HL-60/S4 treated with phorbol 12-myristate 13-acetate at 8.2 ng/mL for 4 days and 3 days (cell line): ENCODE measurements around the gene CWF19L2.
"Not testable (repeated sequence)": the region's sequence is repeated elsewhere in the genome, so short reads cannot be mapped to it uniquely, and the experiment has no call there.

ENCODE experiments used
- in situ Hi-C: fragments of 300-500 bp; cut with MboI; formaldehyde crosslinking; loops from 2 replicates; pipeline ENCODE4 v1.15.0; 2022; ENCODE audit warnings: low sequenced_read_pairs

The CWF19L2 gene

DNA sequence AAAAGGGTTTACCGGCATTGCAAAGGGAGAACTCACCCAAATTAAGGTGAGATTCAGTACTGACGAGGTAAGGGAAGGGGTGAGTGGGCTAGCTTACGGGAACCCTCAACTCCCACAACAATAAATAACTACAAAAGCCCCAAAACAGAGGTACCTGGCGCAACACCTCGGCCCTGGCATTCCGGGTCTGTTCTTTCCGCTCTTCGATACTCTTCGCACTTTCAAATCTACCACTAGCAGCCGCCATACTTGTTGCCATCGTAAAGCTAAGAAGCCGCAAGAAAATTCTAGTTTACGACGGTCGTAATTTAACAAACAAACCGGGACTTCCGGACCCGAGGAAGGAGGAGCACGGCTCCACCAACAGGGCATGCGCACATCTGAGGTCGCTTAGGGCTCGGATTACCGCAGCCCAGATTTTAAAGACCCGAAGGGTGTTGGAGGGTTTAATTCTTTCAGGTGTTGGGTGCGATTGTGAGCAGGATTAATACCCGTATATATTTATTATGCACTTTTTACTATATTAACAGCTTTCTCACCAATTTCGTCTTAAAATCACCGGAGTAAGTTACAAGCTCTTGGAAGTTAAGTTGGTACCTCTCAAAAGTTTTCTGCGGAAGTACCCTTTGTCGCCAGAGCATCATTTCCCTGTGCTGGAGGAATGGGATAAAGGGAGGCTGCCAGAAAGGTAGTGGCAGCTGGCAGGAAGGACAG lies at the start of gene CWF19L2:
CWF19L2 (minus strand) TSS at position 268 of the 714 bp plus-strand sequence; CDS start at position 259, 9 bp downstream.
- in situ Hi-C loops = no loop called here

DNA sequence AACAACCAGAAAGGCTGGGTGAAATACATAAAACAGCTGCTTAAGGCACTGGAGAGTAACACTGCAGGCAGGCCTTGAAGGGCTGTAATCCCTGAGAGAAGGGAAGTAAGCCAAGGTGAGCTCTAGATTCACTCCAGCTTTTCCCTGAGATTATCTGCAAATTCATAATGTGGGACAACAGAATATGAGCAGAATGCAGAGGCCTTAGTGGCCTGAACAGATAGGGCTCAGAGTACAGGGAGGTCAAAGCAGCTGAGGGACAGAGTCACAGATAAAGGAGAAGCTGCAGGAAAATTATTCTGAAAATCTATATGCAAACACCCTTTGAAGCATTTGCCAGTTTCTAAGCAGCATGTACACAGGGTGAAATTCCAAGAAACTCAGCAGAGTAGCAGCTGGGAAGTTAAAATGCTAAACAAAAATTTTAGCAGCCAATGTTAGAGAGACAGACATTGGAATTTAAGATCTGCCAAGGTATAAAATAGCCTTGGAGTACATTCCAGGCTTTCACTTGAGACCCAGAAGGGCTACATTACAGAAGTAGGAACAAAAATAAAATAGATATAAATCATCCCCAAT lies 48.1 kb upstream of the CWF19L2 start:
- in situ Hi-C loops = no loop called here

DNA sequence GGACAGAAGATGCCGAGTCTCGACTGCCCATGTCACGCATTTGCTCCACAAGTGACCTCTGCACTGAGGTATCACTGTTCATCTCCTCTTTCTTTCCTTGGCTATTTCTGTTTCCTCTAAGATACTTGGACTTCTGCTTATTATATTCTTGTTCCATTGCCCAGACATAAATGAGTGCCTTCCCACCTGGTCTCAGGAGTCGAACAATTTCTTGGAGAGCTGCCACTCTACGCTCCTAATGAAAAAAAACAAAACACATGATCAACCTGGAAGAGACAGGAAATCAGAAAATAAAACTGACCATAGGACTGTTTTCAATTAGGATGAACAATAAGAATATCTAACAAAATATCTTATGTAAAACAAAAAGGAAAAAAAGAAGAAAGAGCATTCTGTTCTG lies 47.4 kb upstream of the CWF19L2 start:
- in situ Hi-C loops = no loop called here

DNA sequence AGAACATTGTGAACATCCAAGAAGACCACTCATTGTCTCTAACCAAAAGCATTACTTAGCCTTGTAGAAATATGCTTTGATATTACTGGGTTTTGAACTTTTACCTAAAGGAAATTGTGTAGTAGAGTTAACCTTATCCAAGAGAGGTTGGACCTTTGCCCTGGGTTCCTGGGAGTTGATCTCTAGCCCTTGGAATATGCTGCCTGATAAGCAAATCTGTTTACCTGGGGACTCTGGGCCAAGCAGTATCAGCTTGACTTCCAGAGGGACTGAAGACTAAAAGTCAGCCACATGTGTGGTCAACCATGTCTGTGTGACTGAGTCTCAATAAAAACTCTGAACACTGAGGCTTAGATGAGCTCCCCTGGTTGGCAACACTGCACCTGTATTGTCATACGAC lies 44.1 kb upstream of the CWF19L2 start:
- in situ Hi-C loops = no loop called here

DNA sequence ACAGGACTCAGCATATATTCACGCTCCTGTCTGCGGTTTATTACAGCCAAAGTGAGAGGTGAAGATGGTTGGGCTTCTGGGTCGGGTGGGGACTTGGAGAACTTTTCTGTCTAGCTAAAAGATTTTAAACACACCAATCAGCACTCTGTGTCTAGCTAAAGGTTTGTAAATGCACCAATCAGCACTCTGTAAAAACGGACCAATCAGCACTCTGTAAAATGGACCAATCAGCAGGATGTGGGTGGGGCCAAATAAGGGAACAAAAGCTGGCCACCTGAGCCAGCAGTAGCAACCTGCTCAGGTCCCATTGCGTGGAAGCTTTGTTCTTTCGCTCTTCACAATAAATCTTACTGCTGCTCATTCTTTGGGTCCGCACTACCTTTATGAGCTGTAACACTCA lies 39.7 kb upstream of the CWF19L2 start:
- in situ Hi-C loops = not testable (repeated sequence)

DNA sequence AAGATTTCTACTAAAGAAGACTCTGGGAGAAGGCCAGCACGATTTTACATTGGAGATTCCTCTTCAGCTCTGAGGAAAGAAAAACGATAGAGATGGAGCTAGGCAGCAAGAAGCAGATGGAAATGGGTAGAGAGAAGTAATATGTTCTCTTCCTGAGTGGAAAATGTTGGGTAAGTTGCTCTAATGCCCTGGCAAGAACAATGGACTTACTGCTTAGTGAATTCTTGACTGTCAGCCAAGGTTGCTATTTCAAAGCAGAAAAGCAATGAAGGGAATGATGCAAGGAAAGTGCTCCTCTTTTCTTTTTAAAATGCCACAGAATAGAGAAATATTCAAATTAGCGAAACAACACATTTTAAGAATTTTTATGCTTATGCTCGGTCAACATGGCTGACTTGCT lies 38.4 kb upstream of the CWF19L2 start:
- in situ Hi-C loops = no loop called here

DNA sequence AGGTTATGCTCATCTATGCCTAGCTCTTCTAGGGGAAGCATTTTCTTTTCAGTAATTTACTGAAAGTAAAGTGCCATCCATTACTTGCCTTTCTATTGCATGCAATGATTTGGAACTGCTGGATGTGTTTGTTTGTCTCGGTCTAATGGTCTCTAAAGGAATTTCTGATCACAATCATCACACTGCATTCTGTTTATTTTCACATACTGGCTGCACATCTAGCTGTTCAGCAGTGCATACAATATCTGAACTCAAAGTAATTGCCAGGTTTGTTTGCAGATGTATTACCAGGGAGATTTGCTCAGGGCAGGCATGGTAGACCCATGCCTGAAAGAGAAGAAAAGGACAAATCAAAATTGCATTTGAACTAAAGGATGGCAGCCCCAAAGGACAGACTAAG lies 36.4 kb upstream of the CWF19L2 start:
- in situ Hi-C loops = no loop called here

DNA sequence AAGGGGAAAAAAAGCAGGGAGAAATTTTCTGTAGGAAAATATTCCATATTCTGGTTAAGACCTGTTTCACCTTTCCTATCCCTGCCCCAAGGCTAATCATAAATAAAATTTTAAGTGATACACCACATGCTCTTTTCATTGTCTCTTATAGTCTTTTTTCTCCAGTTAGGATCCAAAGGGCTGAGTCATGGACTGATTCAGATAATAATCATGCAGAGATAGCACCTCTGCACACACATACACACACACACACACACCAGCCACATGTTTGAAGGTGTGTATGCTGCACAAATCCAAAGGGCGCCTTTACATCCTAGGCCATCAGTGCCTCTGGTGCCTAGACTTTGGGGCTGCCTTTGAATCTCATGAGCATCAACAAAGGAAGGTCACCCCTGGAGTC lies 35.5 kb upstream of the CWF19L2 start:
- in situ Hi-C loops = no loop called here

DNA sequence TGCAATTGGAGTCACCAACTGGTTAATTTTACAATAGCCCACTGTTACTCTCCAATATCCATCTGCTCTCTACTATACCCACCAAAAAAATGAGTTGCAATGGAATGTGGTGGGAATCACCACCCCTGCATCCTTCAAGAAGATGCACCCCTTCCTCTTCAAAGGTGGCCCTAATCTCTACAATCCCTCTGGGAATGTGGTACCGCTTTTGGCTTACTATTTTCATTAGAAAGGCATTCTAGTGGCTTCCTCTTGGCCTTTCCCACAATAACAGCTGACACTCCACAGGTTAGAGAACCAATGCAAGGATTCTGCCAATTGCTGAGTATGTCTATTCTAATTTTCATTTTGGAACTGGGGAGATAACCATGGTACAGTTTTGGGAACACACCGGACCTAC lies 33.2 kb upstream of the CWF19L2 start:
- in situ Hi-C loops = no loop called here

DNA sequence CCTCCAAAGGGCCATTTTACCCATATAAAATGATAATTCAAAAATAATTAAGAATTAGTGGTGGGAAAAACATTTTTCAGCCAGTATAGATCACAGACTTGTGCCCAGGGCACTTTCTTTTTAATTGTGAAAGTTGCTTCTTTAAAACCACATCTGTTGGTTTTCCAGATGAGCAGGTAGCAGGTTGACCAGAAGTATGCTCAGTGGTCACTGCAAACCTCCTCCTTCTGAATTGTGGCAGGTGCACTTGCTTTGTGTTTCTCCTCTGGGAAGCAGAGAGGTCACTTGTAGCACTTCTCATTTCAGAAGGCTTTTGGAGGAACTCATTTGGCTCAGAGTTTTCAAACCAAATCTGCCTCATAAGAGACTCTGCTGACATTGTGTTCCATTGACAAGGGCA lies 24.6 kb upstream of the CWF19L2 start:
- in situ Hi-C loops = no loop called here

DNA sequence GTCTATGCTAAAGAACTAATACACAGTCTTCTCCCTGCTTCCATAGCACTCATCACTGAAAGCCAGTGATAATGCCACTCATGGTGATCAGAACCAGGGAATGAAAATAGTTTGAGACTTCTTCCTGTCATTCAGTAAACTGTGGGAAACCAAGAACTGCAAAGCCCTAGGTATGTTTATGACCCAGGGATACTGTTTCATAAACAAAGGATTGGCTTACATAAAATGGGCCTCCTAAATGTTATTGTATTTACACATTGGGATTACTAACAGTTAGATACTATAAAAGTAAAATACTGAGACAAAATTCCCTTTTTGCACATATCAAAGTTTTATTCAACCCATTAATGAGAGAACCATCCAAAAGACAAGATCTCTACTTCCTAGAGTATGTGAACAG lies 21.3 kb upstream of the CWF19L2 start:
- in situ Hi-C loops = no loop called here

DNA sequence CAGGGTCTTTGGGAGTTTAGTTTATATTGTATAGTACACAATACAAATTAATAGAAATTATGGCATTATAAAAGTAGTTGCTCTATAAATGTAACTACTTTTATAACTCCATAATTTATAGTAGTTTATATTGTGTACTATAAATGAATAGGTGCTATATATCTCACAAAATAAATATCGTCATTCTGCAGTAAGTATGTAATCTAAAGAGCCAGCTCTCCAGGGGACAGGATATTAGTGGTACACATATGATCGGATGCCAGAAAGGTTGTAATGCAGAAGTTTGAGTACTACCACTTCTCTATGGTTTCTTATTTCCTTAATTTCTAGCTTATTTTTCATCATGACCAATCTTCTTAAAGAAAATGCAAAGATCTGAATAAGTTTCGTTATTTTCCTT lies 20.2 kb upstream of the CWF19L2 start:
- in situ Hi-C loops = no loop called here

DNA sequence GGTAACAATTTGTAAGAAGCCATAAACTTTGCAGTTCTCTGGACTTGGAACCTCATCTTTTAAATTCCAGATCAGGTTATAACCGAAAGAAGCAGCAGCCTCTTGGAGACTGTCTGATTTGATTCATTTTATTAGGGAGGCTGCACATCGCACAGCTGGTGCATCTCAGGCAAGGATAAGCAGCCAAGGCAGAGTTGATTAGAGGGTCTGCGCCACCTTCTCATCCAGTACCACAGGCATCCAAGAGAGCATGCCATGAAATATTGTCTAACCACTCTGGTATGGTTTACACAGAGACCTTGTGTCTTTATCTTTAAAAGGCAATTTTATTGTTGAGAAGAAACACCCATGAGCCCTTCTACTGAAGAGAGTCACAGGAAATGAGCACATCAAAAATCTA lies 16.2 kb upstream of the CWF19L2 start:
- in situ Hi-C loops = no loop called here

DNA sequence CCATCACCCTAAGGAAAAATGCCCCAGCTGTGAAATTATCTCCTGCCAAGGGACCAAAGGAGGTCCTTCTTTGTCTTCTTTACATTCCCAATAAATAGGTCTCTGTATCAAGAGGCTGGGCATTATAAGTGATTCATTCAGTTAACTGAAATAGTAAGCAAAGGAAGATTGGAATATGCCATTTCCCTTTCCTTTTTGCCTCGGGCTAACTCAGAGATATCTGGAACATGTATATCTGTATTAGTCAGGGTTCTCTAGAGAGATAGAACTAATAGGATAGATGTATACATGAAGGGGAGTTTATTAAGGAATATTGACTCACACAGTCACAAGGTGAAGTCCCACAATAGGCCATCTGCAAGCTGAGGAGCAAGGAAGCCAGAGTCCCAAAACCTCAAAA lies 15.3 kb upstream of the CWF19L2 start:
- in situ Hi-C loops = no loop called here

DNA sequence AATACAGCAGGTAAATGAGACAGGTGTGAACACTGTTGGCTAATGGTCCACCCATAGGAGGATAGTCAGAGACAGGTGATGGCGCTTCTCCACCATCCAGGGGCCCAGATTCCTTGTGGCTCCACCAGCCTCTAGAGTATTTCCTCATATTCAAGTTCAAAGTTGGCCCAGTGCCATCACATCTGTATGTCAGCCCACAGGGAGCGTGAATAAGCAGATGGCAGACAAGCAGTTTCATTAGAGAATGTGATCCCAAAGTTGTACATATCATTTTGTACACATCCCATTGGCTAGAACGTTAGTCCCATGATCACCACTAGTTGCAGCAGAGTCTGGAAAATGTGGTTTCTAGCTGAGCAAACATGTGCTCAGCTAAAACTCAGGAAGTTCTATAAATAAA lies 11.0 kb upstream of the CWF19L2 start:
- in situ Hi-C loops = no loop called here

DNA sequence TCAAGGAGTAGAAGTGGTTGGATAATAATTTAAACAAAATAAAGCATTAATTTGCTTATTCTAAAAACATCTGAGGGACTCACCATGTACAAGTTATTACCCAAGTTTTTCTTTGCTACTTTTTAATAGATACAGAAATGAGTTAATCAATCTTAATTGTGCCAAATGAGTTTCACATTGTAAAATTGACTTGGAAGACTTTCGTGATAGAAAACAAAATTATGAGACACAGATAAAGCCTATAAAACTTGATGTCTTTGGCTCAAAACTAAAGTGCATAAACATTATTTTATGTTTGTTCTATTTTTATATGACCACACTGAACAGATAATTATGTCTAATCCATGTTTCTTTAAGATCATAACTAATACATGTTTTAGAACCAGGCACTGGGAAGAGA lies 10.1 kb upstream of the CWF19L2 start:
- in situ Hi-C loops = no loop called here

DNA sequence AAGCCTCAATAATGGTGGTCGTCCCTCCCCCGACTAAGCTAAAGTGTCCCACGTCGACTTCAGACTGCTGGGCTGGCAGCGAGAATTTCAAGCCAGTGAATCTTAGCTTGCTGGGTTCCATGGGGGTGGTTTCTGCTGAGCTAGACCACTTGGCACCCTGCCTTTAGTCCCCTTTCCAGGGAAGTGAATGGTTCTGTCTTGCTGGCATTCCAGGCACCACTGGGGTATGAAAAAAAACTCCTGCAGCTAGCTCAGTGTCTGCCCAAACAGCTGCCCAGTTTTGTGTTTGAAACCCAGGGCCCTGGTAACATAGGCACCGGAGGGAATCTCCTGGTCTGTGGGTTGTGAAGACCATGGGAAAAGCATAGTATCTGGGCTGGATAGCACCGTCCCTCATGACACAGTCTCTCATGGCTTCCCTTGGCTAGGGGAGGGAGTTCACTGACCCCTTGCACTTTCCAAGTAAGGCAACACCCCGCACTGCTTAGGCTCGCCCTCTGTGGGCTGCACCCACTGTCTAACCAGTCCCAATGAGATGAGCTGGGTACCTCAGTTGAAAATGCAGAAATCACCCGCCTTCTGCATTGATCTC lies 8.7 kb upstream of the CWF19L2 start:
- in situ Hi-C loops = not testable (repeated sequence)

DNA sequence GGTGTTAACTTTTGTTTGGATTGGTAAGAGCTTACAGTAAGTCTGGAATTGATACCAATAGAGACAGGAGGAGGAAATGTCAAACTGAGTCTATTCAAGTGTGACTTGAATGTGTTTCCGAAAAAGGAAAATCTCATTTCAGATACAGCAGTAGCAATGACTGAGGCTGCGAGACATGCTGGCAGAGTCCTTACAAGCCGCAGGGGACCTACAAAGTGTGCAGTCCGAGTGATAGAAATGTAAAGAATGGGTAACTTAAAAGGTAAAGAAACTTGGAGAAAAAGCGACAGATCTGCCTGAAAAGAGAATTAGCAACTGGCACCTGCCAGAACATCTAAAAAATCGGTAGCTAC lies 444 bp downstream of the CWF19L2 start:
- in situ Hi-C loops = no loop called here

DNA sequence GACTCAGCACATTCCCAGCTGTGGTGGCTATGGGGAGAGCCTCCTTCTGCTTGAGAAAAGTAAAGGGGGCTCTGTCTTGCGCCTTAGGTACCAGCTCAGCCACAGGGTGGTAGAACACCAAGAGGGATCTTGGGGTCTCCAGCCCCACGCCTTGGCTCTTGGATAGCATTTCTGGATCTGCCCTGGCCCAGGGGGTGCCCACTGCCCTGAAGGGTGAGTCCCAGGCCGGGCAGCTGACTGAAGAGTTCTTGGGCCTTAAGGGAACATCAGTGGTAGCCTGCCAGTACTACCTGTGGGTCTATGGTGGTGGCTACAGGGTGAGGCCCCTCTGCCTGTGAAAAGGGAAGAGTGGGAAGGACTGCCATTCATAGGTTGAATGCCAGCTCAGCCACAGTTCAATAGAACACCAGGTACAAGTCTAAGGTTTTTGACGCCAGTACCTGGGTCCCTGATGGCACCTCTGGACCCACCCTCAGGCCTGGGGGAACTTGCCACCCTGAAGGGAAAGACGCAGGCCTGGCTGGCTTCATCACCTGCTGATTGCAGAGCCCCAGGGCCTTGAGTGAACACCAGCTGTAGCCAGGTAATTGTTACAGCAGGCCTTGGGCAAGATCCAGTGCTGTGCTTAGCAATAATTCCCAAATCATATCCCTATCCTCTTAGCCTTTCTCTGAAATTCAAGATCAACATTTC lies 3.9 kb downstream of the CWF19L2 start:
- in situ Hi-C loops = no loop called here

DNA sequence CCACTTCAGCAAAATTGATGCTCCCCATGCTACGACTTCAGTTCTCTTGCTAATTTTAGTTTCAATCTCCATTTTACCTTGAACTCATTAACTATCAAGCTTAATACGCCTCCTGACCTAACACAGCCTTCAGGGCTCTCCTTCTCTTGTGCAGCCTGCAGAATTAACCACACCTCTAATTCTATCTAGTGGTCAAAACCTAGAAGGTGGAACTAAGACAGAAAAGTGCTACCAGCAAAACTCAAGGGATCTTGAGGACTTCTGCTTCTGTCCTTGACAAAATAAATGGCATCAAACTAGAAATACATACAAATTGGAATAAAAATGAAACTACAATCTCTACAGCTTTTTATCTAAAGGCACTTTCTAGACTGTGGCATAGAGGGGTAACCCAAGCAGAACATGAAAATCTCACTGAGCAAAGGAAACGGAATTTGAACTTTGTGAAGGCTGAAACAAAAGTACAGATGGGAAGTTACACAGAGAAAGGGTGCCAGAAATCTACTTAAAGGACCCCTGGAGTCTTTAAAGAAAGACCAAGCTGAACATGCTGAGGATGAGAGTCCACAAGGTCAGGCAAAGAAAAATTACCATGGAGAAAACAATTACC lies 10.7 kb downstream of the CWF19L2 start:
- in situ Hi-C loops = no loop called here

DNA sequence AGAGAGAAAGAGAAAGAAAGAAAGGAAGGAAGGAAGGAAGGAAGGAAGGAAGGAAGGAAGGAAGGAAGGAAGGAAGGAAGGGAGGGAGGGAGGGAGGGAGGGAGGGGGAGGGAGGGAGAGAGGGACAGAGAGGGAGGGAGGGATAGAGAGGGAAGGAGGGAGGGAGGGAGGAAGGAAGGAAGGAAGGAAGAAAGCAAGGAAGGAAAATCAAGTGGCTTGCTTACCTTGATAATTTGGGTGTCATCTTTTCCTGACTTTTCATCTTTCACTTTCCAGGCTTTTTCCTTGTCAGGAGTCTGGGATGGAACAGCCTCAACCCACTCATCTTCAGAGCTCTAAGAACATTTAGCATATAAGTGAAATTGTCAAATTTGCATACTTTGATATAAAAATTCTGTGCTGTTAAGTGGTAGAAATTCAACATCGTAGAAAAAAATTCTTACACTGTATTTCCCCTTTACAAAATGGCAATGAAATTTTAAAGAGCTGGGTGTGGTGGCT lies 14.9 kb downstream of the CWF19L2 start:
- in situ Hi-C loops = no loop called here
